HAP-1 (cell line): ENCODE measurements around the gene SLFN12L.
"Not testable (repeated sequence)": the region's sequence is repeated elsewhere in the genome, so short reads cannot be mapped to it uniquely, and the experiment has no call there.

ENCODE experiments used
- DNase-seq, 2 experiments: peaks; one replicate each; pipeline ENCODE4 v3.0.0-alpha.2; 2016 to 2020; ENCODE audit warnings: low spot score in 2 of 2
- H3K27me3 ChIP-seq: fragments of 250-450 bp; sonication (Bioruptor Pico); 2 replicates; pipeline ENCODE4 v1.5.1; 2020; ENCODE audit warnings: low read depth, mild to moderate bottlenecking, moderate library complexity
- H3K36me3 ChIP-seq: fragments of 250-450 bp; sonication (Bioruptor Pico); replicated peaks from 2 replicates; pipeline ENCODE4 v1.5.1; 2020; ENCODE audit warnings: mild to moderate bottlenecking
- H3K4me1 ChIP-seq: fragments of 250-450 bp; sonication (Bioruptor Pico); 2 replicates; pipeline ENCODE4 v1.5.1; 2020; ENCODE audit warnings: mild to moderate bottlenecking
- H3K4me3 ChIP-seq: fragments of 250-450 bp; sonication (Bioruptor Pico); 2 replicates; pipeline ENCODE4 v1.5.1; 2020; ENCODE audit warnings: mild to moderate bottlenecking, moderate library complexity
- H3K9me3 ChIP-seq: fragments of 250-450 bp; sonication (Bioruptor Pico); 2 replicates; pipeline ENCODE4 v1.5.1; 2020; ENCODE audit warnings: mild to moderate bottlenecking, moderate library complexity
- in situ Hi-C: fragments of 300-500 bp; cut with MboI; formaldehyde crosslinking; loops from 3 replicates; pipeline ENCODE4 v1.14.3; 2020; ENCODE audit warnings: low sequenced_read_pairs, inconsistent platforms, mixed read lengths

Gene SLFN12L

DNA sequence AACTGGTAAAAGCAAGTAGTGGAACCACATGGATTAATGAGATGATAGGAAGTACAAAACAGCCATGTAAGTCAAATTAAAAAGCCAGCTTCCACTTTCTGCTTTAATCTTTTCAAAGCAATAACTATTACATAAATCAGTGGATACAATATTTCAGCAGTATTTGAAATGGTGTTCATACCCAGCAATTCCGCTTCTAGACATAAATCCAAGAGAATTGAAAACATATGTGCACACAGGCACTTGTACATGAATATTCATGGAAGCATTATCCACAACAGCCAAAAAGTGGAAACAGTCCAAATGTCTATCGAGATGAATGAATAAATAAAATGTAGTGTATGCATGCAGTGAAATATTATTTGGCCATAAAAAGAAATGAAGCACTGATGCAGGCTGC, 27.4 kb downstream of the SLFN12L start:
- in situ Hi-C loops, result no loop called here
- Histone ChIP-seq H3K4me3 (no peak overlapping the region), H3K9me3 (no peaks in the 10 kb centered on the region; the same call in 1 of the 2 replicates), H3K4me1 (no peaks in the 10 kb centered on the region), H3K36me3 (no peaks in the 10 kb centered on the region), H3K27me3 (no peaks in the 10 kb centered on the region)
- DNase-seq, result no peak

DNA sequence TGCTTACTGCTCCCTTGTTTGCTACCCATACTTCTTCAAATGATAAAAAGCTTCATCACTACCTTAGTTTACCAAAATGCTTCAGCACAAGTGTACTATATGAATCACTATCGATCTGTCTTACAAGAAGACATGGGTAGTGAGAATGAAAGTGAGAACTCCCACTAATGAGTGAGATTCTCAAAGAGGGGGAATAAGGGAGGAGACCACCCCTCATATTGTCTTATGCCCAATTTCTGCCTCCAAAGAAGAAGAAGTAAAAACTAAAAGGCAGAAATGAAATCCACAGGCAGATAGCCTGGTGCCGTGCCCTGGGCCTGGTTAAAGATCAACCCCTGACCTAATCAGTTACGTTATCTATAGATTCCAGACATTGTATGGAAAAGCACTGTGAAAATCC, 29.8 kb downstream of the SLFN12L start:
- H3K4me1 ChIP-seq, H3K4me3 ChIP-seq, H3K36me3 ChIP-seq, DNase-seq, in situ Hi-C loops, H3K27me3 ChIP-seq, H3K9me3 ChIP-seq: not testable (repeated sequence)

DNA sequence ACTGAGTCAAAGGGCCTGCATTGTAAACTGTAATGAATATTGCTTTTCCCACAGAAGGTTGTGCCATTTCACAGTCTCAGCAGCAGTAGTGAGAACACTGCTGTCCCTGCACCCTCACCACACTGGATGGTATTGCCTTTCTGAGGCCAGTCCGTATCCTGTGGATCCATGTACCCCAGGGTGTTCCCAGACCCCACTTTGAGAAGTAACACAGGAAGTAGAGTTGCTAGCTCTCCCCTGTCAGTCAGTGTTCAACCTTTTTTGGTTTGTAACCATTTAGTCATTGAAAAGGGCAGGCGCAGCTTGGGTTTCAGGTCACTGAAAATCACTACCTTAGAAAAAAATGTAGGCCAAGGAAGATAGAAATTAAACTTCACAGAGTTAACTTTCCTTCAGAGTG, 37.9 kb downstream of the SLFN12L start:
- Histone ChIP-seq H3K4me3 (no peak overlapping the region), H3K27me3 (no peaks in the 10 kb centered on the region), H3K9me3 (no peaks in the 10 kb centered on the region), H3K36me3 (no peaks in the 10 kb centered on the region), H3K4me1 (no peaks in the 10 kb centered on the region)
- in situ Hi-C loops, result no loop called here
- no peak for DNase-seq

DNA sequence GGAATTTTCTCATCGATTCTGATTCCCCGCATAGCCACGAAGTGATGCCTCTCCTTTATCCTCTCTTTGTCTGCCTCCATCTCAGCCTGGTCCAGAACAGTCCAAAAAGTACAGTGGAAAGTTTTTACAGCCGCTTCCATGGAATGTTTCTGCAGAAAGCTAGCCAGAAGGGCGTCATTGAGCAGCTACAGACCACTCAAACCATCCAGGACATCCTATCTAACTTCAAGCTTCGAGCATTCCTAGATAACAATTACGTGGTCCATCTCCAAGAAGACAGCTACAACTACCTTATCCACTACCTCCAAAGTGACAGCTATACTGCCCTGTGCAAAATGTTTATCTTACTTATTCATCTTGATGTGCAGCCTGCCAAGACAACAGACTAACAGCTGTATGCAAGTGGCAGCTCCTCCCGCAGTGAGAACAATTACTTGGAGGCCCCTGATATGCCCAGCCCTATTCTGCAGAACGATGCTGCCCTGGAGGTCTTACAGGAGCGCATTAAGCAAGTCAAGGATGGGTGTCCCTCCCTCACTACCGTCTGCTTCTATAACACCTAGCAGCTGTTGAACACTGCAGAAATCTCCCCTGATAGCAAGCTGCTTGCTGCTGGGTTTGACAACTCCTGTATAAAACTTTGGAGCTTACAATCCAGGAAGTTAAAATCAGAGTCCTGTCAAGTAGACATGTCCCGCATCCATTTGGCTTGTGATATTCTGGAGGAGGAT, 38.9 kb downstream of the SLFN12L start:
- H3K4me1 ChIP-seq, result no peaks in the 10 kb centered on the region
- DNase-seq, result no peak
- H3K9me3 ChIP-seq, result no peaks in the 10 kb centered on the region
- no peaks in the 10 kb centered on the region for H3K36me3 ChIP-seq
- H3K4me3 ChIP-seq, result no peak overlapping the region
- in situ Hi-C loops, result no loop called here
- peaks cover under 1% of the 10 kb centered on the region; the same call in 1 of the 2 replicates for H3K27me3 ChIP-seq

DNA sequence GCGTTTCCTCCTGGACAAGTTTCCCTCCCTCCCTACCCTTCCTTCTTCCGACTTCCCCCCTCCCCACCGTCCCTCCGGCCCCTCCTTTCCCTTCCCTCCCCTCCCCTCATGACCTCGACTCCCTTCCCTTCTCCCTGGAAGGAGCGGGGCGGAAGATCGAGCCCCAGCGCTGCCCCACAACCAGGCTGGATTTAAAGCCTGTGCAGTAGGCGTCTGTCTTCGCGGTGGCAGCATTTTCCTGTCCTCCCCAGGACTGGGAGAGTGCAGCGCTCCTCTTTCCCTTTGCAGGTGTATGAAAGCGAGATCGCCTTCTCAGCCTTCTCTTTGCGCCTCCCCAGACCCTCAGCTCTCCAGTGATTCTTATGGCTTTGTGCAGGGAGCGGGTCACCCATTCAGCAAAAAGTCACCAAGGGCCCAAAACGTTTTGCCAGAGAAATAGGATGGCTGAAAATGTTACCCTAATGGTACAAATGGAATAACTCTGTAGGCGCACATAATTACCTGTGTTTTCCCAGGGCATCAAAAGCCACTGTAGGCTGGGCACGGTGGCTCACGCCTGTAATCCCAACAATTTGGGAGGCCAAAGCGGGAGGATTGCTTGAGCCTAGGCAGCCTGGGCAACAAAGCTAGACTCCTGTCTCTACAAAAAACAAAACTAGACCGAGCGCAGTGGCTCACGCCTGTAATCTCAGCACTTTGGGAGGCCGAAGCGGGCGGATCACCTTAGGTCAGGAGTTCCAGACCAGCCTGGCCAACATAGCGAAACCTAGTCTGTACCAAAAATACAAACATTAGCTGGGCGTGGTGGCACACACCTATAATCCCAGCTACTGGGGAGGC, 40.8 kb downstream of the SLFN12L start:
- no peak overlapping the region for H3K4me3 ChIP-seq
- H3K36me3 ChIP-seq, result no peaks in the 10 kb centered on the region
- H3K9me3 ChIP-seq, result no peaks in the 10 kb centered on the region
- DNase-seq, result no peak
- peaks cover 2% of the 10 kb centered on the region; the same call in 1 of the 2 replicates for H3K27me3 ChIP-seq
- no peaks in the 10 kb centered on the region for H3K4me1 ChIP-seq
- in situ Hi-C loops, result no loop called here

DNA sequence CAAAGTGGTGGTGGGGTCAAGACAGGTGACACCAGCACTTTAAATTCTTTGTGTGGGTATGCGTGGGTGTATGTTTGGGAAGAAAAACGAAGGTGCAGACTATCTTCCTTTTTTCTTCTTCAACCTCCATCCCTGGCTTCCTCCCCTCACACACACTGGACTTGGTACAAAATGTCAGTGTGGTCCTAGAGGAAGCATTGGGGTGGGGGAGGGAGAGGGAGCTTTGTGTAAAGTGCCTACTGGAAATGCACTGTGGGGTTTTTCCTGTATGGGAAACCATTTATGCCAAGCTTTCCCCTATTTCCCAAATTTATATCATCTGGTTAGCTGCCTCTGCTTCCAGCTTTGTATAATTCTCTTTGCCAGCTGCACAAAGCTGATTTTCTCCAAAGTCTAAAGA, 44.4 kb downstream of the SLFN12L start:
- in situ Hi-C loops, result no loop called here
- H3K9me3 ChIP-seq, result no peaks in the 10 kb centered on the region

DNA sequence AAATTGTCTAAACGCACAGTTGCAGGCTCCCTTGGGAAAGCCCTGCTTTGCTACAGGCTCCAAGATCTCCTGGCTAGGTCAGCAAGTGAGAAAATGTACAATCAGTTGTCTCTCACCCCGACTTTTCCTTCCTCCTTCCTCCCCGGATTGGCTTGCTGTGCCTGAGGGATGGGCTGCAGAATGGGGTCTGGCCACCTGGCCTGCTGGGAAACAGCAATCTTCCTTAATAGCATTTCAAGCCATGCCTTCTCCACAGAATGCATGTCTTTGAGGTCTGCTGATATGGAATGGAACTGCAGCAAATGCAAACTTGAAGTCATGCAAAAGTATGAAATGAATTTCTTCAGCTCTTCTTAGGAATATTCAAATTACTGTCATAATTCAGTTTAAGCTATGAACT, 46.1 kb downstream of the SLFN12L start:
- H3K9me3 ChIP-seq, result no peaks in the 10 kb centered on the region
- H3K36me3 ChIP-seq, result no peaks in the 10 kb centered on the region
- no peak for DNase-seq
- H3K4me1 ChIP-seq, result no peaks in the 10 kb centered on the region
- no peak overlapping the region for H3K4me3 ChIP-seq
- peaks cover 2% of the 10 kb centered on the region; the same call in 1 of the 2 replicates for H3K27me3 ChIP-seq
- in situ Hi-C loops, result no loop called here

More for the DNA sequence above, 44.4 kb downstream of the SLFN12L start:
- no peak for DNase-seq
- no peak overlapping the region for H3K4me3 ChIP-seq
- H3K36me3 ChIP-seq, result no peaks in the 10 kb centered on the region
- peaks cover 2% of the 10 kb centered on the region; the same call in 1 of the 2 replicates for H3K27me3 ChIP-seq
- H3K4me1 ChIP-seq, result no peaks in the 10 kb centered on the region

DNA sequence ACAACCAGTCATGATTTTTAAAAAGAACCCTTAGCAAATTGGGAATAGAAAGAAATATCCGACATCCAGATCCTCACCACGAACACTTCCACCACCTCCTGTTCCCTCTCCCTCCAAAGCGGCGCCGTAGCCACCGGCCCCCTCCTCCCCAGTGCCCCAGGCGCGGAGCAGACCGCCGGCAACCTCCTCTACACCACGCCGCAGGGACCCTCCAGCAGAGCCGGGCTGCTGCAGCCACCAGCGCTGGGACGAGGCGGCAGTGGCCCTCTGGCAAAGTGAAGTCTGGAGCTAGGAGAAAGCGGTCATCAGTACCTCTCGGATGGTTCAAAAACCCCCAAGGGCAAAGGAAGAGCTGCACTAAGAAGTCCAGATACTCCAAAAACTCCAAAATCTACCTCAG, 47.5 kb downstream of the SLFN12L start:
- in situ Hi-C loops, result no loop called here
- no peak for DNase-seq
- H3K9me3 ChIP-seq, result no peaks in the 10 kb centered on the region
- peaks cover 2% of the 10 kb centered on the region; the same call in 1 of the 2 replicates for H3K27me3 ChIP-seq
- H3K4me1 ChIP-seq, result no peaks in the 10 kb centered on the region
- H3K4me3 ChIP-seq, result no peak overlapping the region
- no peaks in the 10 kb centered on the region for H3K36me3 ChIP-seq

DNA sequence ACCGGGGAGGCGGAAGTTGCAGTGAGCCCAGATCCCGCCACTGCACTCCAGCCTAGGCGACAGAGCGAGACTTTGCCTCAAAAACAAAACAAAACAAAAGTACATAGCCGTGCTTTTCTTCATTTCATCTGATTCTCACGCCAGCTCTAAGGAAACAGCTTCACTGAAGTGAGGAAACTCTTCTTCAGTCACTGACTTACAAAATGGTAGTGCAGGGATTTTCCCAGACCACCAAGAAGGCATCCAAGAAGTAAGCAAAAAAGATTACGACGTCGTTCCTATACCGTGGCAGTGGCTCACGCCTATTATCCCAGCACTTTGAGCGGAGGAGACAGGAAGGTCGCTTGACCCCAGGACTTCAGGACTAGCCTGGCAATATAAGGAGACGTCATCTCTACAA, 48.5 kb downstream of the SLFN12L start:
- in situ Hi-C loops, result no loop called here
- no peaks in the 10 kb centered on the region for H3K4me1 ChIP-seq
- H3K27me3 ChIP-seq, result peaks cover 2% of the 10 kb centered on the region; the same call in 1 of the 2 replicates
- H3K9me3 ChIP-seq, result no peaks in the 10 kb centered on the region
- no peak for DNase-seq
- no peak overlapping the region for H3K4me3 ChIP-seq
- no peaks in the 10 kb centered on the region for H3K36me3 ChIP-seq

DNA sequence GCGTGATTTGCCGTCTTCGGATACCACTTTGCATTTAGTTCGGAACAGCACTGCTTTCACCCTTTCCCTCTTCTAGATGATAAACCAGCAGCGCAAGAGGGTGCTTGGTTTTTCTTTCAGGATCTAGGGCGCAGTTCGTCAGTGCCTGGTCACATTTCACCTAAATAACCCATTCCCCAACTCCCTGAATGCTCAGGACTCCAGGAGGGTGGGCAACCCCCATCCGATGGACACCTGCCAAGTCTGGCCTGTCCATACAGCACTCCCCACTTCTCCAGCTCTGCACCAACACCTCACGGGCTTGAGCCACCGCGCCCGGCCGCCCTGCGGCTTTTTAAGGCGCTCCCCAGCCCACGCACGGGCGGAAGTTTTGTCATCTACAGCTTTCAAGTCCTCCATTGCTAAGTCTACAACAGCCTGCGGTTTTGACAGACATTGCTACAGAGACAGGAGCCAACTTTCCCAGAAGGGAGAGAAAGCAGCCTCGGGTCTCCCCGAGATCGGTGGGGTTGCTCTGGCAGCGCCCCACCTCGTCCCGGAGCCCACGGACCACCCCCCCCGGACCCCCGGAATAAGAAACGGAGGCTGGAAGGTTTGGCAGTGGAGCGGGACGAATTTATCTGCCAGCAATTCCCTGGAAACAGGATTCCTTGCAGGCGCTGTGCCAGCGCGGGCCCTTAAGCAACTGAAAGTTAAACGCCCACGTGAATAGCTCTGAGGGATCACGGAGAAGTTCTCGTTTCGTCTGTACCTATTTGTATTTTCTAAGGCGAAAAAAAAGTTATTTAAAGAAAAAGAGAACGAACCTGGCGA, 50.4 kb downstream of the SLFN12L start:
- no peaks in the 10 kb centered on the region for H3K27me3 ChIP-seq
- H3K9me3 ChIP-seq, result no peaks in the 10 kb centered on the region
- in situ Hi-C loops, result no loop called here
- H3K36me3 ChIP-seq, result no peaks in the 10 kb centered on the region
- H3K4me3 ChIP-seq, result 0 out of 2 replicates have a peak overlapping the region, but pooled peaks have one; percentile 3
- no peak for DNase-seq
- H3K4me1 ChIP-seq, result no peaks in the 10 kb centered on the region

DNA sequence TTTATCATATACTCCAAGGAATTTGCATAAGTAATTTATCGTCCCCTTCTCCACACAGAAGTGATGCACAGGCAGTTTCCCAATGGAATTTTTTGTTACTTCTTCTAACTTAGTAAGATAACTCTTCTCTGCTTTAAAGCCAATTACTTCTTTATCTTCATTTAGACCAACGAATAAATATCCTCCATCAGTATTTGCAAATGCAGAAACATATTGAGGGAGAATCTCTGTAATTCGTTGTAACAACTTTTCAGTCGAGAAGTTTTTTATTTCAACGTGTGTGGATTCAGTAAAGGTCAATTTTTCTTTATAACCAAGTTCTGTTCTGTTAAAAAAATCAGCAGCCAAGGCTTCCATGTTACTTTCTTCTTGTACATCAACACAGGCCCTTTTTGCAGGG, 58.2 kb downstream of the SLFN12L start:
- no peaks in the 10 kb centered on the region for H3K9me3 ChIP-seq
- no peak overlapping the region for H3K4me3 ChIP-seq
- H3K36me3 ChIP-seq, result no peaks in the 10 kb centered on the region
- no peaks in the 10 kb centered on the region for H3K4me1 ChIP-seq
- peaks cover 26% of the 10 kb centered on the region for H3K27me3 ChIP-seq
- DNase-seq, result no peak
- in situ Hi-C loops, result no loop called here

DNA sequence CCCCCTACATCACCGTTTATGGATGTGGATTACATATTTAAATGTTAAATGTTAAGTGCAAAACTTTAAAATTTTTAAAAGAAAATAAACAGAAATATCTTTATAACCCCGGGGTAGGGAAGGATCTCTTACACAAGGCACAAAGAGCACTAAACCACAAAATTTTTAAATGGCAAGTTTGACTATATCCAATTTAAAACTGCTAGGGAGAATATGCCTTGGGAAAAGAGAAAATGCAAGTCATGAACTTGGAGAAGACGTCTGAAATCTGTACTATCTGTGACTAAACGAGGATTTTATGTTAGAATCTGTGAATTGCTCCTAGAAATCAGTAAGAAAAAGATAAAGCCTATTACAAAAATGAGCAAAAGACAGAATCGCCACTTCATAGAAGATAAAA, 60.2 kb downstream of the SLFN12L start:
- Histone ChIP-seq H3K36me3 (no peaks in the 10 kb centered on the region), H3K9me3 (no peaks in the 10 kb centered on the region), H3K27me3 (peaks cover 26% of the 10 kb centered on the region), H3K4me3 (no peak overlapping the region), H3K4me1 (no peaks in the 10 kb centered on the region)
- in situ Hi-C loops, result no loop called here
- DNase-seq, result no peak

DNA sequence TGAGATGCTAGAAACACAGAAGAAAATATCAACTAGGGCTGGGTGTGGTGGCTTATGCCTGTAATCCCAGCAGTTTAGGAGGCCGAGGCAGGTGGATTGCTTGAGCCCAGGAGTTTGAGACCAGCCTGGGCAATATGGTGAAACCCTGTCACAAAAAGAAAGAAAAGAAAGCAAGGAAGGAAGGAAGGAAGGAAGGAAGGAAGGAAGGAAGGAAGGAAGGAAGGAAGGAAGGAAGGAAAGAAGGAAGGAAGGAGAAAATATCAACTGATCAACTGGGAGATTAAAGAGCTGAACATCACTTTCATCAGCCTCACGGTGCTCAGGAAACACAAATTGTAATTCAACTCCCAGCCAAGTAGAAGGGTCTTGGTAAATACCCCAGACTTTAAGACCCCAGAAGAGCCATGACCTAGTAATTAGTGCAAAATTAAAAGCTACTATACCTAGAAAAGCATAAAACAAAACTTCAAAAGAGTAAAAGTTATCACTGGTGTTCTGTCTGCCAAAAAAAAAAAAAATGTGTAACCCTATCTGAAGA, 61.1 kb downstream of the SLFN12L start:
- peaks cover 26% of the 10 kb centered on the region for H3K27me3 ChIP-seq
- DNase-seq, result no peak

More for the DNA sequence above, 61.1 kb downstream of the SLFN12L start:
- Histone ChIP-seq H3K4me3 (no peak overlapping the region), H3K4me1 (no peaks in the 10 kb centered on the region), H3K36me3 (no peaks in the 10 kb centered on the region), H3K9me3 (no peaks in the 10 kb centered on the region)
- in situ Hi-C loops, result no loop called here
